GM23248 (cell line): ENCODE data around the gene AMOT.

ENCODE experiments used
- EZH2 ChIP-seq: fragments of 200-600 bp; sonication (generic); IDR thresholded peaks from 2 replicates; pipeline ENCODE4 v1.6.1; 2018; ENCODE audit warnings: antibody characterized with exemption, mild to moderate bottlenecking; ENCODE audit not compliant: insufficient read depth, poor library complexity, severe bottlenecking
- EZH2phosphoT487 ChIP-seq: fragments of 200-600 bp; sonication (generic); IDR thresholded peaks from 2 replicates; pipeline ENCODE4 v1.6.1; 2018; ENCODE audit warnings: antibody characterized with exemption, moderate library complexity, mild to moderate bottlenecking, low read depth; ENCODE audit not compliant: insufficient read depth

GRCh38 chrX:112834031-112834845 lies 6.4 kb downstream of the AMOT start:
- TF ChIP-seq EZH2 (no peak), EZH2phosphoT487 (peak; percentile 90)
